CD4-positive, alpha-beta T cell treated with Interleukin-17A for 1 hour (primary cell): ENCODE results near the gene NKX1-1.
"Not testable (repeated sequence)": the region's sequence is repeated elsewhere in the genome, so short reads cannot be mapped to it uniquely, and the experiment has no call there.

Experiments used
- DNase-seq: peaks from one replicate; pipeline ENCODE4 v3.0.0-alpha.2; 2020

Gene NKX1-1

GRCh38 chr4:1406394-1406980, at the start of gene NKX1-1:
Gene NKX1-1 (minus strand): TSS chr4:1406442. CDS start chr4:1406442, 0 bp downstream.
- no peak for DNase-seq

- no peak for DNase-seq
These were observed 47.5 kb upstream of the NKX1-1 start for GRCh38 chr4:1453731-1454130.

DNA sequence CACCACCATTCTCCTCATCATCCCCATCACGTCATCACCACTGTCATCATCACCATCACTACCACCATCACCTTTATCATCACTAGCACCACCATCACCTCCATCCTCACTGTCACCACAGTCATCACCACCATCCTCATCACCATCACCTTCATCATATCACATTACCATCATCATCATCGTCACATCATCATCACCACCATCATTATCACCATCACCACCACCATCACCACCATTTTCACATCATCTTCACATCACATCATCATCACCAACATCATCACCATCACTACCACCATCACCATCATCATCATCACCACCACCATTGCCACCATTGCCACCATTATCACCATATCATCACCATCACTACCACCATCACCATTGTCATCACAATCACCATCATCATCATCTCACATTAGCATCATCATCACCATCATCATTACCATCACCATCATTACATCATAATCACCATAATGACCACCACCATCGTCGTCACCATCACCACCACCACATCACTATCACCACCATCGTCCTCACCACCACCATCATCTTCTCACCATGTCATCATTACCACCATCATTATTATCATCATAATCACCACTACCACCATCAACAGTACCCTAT, 46.3 kb upstream of the NKX1-1 start:
- no peak for DNase-seq

DNA sequence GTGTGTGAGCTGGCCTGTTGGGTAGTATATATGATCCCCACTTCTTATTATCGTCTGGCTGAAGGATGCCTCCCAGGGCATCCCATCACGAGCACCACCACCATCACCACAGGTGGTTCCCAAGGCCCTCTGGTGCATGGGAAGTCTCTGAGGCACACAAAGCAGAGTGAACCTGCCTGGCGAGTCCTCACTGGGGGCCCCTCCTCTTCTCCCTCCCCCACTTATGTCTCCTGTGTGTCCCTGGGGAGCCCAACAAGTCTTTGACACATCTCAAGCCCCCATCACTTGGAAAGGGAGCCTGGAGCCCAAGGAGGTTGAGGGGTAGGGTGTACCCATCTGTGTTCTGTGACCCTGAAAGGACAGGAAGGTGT, 45.5 kb upstream of the NKX1-1 start:
- DNase-seq: no peak

DNA sequence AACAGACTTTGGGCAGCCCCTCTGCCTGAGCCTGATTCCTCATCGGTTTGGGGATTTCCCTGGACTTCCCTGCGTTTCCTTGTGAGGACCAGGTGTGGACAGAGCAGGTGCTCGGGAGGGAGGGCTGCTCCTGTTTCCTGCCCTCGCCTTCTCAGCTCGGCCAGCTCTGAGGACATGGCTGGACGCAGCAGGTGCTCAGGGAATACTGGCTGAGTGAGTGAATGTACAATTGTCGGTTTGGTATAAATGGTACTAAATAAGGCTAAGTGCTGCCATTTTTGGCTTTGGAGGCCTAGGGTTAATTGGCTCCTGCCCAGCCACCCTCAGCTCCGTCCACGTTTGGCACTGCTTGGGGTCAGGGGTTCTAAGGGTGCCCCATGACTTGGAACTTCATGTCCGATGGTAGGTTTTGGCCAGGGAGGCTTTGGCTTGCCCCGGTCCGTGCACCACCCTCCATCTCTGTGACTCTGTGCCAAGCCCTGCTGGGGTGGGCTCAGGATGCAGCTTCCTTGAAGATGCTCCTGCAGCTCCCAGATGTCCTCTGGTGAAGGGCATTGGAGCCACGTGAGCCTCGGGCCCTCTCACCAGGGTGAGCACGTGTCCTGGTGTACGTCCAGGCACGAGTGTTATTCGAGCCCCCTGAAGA, 45.0 kb upstream of the NKX1-1 start:
- DNase-seq: no peak

GRCh38 chr4:1449833-1450741, 43.8 kb upstream of the NKX1-1 start:
- no peak for DNase-seq

GRCh38 chr4:1449475-1449832, 43.2 kb upstream of the NKX1-1 start:
- DNase-seq: no peak

GRCh38 chr4:1448589-1449420, 42.6 kb upstream of the NKX1-1 start:
- no peak for DNase-seq

GRCh38 chr4:1447676-1448588, 41.7 kb upstream of the NKX1-1 start:
- DNase-seq: no peak

GRCh38 chr4:1446502-1447386, 40.5 kb upstream of the NKX1-1 start:
- DNase-seq: no peak

- DNase-seq: no peak
These were observed 39.6 kb upstream of the NKX1-1 start for GRCh38 chr4:1445716-1446445.

- not testable (repeated sequence) for DNase-seq
These were observed 37.5 kb upstream of the NKX1-1 start for GRCh38 chr4:1443688-1444172.

GRCh38 chr4:1427010-1427409, 20.8 kb upstream of the NKX1-1 start:
- no peak for DNase-seq

- DNase-seq: no peak
These were observed 15.4 kb upstream of the NKX1-1 start for GRCh38 chr4:1421657-1422056.

DNA sequence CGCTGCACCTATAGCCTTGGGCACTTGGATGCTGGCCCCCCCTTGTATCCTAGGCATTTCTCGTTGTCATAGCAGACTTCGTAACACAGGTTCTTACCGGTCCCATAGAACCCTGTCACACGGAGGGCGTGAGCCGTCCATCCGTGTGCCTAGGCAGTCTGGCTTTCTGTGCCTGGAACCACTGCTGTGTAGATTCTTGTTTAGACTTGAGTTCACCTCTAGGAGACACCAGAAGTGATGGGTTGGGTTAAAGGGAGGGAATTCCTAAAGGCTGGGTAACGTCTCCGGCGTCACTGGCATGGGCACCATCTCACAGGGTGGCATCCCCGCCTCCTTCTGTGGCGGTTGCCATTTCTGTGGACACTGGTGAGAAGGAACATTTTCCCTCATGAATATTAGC, 13.5 kb upstream of the NKX1-1 start:
- DNase-seq: no peak

GRCh38 chr4:1418494-1419285, 12.4 kb upstream of the NKX1-1 start:
- DNase-seq: no peak

GRCh38 chr4:1417522-1418390, 11.5 kb upstream of the NKX1-1 start:
- DNase-seq: no peak

DNA sequence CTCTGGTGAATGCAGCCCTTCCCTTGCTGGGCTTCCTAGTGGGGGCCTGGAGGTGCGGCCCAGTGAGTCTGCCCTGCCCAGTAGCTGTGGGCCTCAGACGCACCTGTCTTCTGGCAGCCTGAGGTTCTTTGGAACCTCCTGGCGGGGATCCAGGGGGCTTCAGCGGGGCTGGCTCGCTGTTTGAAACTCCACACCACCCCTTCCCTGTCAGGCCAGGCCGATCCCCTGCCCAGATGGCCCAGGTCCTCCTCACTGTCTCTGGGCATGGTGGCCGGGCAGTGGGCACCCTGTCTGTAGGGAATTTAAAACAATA, 10.7 kb upstream of the NKX1-1 start:
- DNase-seq: no peak
